ENCODE data around the gene IHH.

Gene IHH

GRCh38 chr2:219071131-219071816 lies 10.6 kb upstream of the IHH start:
- H3K27ac ChIP-seq (ENCODE audit: low read depth, low read length) = no peak overlapping the region
- no peak overlapping the region for H3K9ac ChIP-seq (ENCODE audit: low read length)
- H3K36me3 ChIP-seq (ENCODE audit: control insufficient read depth, insufficient read depth, low read length) = peaks cover 3% of the 10 kb centered on the region
- no peaks in the 10 kb centered on the region for H3K4me1 ChIP-seq (ENCODE audit: control insufficient read depth, insufficient read depth, low read length)
- H3K4me3 ChIP-seq (ENCODE audit: low read length) = no peak overlapping the region
- H3K27me3 ChIP-seq (ENCODE audit: control insufficient read depth, insufficient read depth, low read length) = no peaks in the 10 kb centered on the region

DNA sequence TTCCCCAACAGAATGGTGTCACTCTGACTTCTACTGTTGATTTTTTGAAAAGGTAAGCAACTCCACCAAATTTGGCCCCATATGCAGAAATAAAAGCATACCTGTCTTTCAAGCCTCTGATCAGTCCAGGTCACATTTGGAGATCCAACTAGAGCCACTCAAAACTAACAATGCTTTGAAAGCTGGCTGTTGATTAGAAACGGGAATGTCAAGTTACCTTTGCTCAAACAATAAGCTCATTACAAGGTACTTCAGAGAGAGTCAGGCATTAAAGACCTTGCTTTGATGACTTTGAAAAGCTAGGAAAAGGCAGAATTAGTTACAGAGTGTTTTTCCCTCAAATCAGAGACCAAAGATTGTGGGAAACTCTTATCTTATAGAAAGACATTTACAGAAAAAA lies 4.8 kb upstream of the IHH start:
- no peaks in the 10 kb centered on the region for H3K4me1 ChIP-seq (ENCODE audit: control insufficient read depth, insufficient read depth, low read length)
- no peak overlapping the region for H3K4me3 ChIP-seq (ENCODE audit: low read length)
- no peak overlapping the region for H3K9ac ChIP-seq (ENCODE audit: low read length)
- no peak overlapping the region for H3K27ac ChIP-seq (ENCODE audit: low read depth, low read length)
- H3K36me3 ChIP-seq (ENCODE audit: control insufficient read depth, insufficient read depth, low read length) = no peaks in the 10 kb centered on the region
- H3K27me3 ChIP-seq (ENCODE audit: control insufficient read depth, insufficient read depth, low read length) = peaks cover 5% of the 10 kb centered on the region

- peaks cover 12% of the 10 kb centered on the region for H3K4me1 ChIP-seq (ENCODE audit: control insufficient read depth, insufficient read depth, low read length)
- no peaks in the 10 kb centered on the region for H3K36me3 ChIP-seq (ENCODE audit: control insufficient read depth, insufficient read depth, low read length)
- no peak overlapping the region for H3K4me3 ChIP-seq (ENCODE audit: low read length)
- H3K9ac ChIP-seq (ENCODE audit: low read length) = no peak overlapping the region
- peaks cover 26% of the 10 kb centered on the region for H3K27me3 ChIP-seq (ENCODE audit: control insufficient read depth, insufficient read depth, low read length)
- H3K27ac ChIP-seq (ENCODE audit: low read depth, low read length) = no peak overlapping the region
These were observed 1.4 kb upstream of the IHH start for GRCh38 chr2:219062081-219062480.

- Histone ChIP-seq H3K27me3 (ENCODE audit: control insufficient read depth, insufficient read depth, low read length) (peaks cover 40% of the 10 kb centered on the region), H3K27ac (ENCODE audit: low read depth, low read length) (no peak overlapping the region), H3K9ac (ENCODE audit: low read length) (peak overlapping the region; percentile 43), H3K36me3 (ENCODE audit: control insufficient read depth, insufficient read depth, low read length) (peaks cover 2% of the 10 kb centered on the region), H3K4me3 (ENCODE audit: low read length) (peak overlapping the region; percentile 68), H3K4me1 (ENCODE audit: control insufficient read depth, insufficient read depth, low read length) (peaks cover 12% of the 10 kb centered on the region)
These were observed 717 bp downstream of the IHH start for GRCh38 chr2:219059725-219060682.

DNA sequence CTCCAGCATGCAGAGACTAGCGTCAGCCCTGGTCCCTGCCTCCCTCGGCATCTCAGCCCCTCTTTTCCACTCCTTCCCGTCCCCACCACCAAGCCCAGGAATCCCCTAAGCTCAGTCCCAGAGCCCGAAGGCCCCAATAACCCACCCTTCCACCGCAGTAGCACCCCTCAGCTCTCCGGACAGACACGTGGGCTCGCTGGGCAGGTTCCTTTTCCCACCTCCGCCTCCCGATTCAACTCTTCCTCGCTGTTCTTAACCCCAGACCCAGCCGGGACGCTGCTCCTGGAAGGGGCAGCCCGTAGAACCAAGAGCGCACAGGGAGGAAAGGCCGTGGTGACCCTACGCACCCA lies 1.4 kb downstream of the IHH start:
- Histone ChIP-seq H3K4me3 (ENCODE audit: low read length) (peak overlapping the region; percentile 68), H3K4me1 (ENCODE audit: control insufficient read depth, insufficient read depth, low read length) (peaks cover 12% of the 10 kb centered on the region), H3K27ac (ENCODE audit: low read depth, low read length) (no peak overlapping the region), H3K36me3 (ENCODE audit: control insufficient read depth, insufficient read depth, low read length) (peaks cover 6% of the 10 kb centered on the region), H3K27me3 (ENCODE audit: control insufficient read depth, insufficient read depth, low read length) (peaks cover 40% of the 10 kb centered on the region), H3K9ac (ENCODE audit: low read length) (peak overlapping the region; percentile 43)

DNA sequence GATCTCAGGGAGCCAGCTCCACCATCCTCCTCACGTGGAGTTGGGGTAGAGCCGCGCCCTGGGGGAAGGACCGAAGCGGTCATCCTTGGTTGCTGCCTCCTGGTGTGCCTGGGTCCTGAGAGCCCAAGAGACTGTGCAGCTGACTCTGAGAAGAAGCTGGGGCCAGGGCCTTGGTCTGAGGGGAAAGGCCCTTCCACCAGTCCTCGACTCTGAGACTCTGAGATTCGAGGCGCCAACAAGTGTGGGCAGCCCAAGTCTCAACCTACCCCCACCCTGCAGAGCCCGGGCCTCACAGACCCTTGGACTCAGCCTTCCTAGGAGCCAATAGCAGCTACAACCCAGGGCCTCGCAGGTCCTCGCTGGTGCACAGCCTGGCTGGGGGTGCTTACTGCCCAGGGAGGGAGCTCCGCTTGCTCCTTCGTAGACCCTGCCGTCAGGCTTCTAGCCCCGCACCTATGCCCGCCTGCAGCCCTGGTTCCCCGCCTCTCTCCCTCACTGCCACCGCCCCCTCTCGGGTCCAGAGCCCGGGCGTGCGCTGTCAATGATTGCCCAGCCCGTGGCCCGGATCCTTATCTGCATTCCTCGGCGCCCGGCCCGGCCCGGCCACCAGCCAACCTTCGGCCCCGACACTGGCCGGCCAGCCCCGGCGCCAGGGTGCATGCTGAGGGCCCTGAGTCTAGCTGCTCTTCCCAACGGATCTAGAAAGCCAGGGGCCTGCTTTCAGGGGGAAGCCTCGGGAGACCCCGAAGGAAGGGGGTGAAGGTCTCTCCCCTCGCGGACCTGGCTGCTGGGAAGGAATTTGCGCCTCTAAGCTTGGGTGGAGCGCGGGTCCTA lies 2.0 kb downstream of the IHH start:
- H3K27me3 ChIP-seq (ENCODE audit: control insufficient read depth, insufficient read depth, low read length) = peaks cover 40% of the 10 kb centered on the region
- H3K4me1 ChIP-seq (ENCODE audit: control insufficient read depth, insufficient read depth, low read length) = peaks cover 12% of the 10 kb centered on the region
- H3K4me3 ChIP-seq (ENCODE audit: low read length) = peak overlapping the region; percentile 68

DNA sequence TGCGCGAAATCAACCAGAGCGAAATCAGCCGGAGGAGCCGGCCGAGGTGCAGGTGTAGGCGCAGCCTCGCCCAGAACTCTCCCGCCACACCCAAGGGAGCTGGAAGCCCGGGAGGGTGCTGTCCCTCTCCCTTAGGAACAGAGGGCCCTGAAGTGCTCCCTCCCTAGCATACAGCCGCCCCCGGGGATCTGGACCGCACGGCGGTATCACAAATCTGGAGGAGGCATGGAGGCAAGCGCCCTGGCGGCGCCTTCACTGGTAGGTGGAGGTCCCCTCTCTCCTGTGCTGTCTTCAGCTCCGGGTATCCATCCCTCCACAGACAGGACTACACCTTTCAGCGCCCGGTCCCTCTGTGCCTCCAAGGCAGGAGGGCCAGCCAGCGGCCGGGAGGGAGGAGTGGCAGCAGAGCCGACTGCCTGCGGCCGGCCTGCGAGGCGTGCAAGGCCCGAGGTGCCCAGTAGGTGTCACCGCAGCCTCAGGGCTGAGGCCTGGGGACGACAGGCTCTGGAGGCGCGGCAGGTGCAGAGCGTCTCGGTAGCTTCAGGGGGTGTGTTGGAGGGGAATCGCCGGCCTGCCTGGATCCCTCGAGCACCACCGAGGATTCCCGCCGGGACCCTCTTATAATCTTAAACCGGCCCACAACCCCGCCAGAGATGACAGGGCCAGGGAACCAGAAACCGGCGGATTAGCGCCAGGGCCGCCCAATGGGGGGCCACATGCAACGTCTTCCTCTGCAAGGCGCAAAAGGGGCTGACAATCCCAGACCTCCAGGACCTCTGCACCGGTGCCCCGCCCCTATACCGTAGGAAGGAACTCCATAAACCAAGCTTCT lies 2.8 kb downstream of the IHH start:
- H3K4me3 ChIP-seq (ENCODE audit: low read length) = peak overlapping the region; percentile 68
- H3K27ac ChIP-seq (ENCODE audit: low read depth, low read length) = no peak overlapping the region
- H3K36me3 ChIP-seq (ENCODE audit: control insufficient read depth, insufficient read depth, low read length) = peaks cover 6% of the 10 kb centered on the region
- peaks cover 12% of the 10 kb centered on the region for H3K4me1 ChIP-seq (ENCODE audit: control insufficient read depth, insufficient read depth, low read length)
- H3K27me3 ChIP-seq (ENCODE audit: control insufficient read depth, insufficient read depth, low read length) = peaks cover 40% of the 10 kb centered on the region
- H3K9ac ChIP-seq (ENCODE audit: low read length) = no peak overlapping the region

More for the DNA sequence above, 2.0 kb downstream of the IHH start:
- H3K9ac ChIP-seq (ENCODE audit: low read length) = peak overlapping the region; percentile 43
- no peak overlapping the region for H3K27ac ChIP-seq (ENCODE audit: low read depth, low read length)
- peaks cover 6% of the 10 kb centered on the region for H3K36me3 ChIP-seq (ENCODE audit: control insufficient read depth, insufficient read depth, low read length)

DNA sequence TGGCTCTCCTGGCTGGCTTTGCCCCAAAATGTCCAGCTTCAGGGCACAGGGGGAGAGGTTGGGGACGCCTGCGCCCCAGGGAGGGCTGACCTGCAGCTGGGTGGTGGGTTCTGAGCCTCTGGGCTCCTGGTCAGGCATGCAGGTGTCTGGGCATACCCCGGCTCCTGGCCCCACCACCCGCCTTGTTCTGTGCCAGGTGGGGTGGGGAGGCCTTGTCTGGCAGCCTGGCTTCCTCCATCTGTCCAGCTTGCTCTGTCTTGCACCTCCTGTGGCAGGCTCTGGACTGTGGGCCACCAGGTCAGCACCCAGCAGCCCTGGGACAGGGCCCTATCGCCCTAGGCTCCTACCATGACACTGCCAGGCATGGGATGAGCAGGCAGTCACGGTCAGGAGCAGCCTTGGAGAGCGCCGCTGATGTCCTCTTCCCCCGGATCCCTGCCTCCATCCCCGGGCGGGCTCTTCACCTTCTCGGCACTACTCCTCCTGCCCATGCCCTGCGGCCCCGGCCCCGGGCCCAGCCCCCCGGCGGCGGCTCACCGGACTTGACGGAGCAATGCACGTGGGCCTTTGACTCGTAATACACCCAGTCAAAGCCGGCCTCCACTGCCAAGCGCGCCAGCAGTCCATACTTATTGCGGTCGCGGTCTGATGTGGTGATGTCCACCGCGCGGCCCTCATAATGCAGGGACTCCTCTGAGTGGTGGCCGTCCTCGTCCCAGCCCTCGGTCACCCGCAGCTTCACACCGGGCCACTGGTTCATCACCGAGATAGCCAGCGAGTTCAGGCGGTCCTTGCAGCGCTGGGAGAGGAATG lies 3.6 kb downstream of the IHH start:
- peaks cover 12% of the 10 kb centered on the region for H3K4me1 ChIP-seq (ENCODE audit: control insufficient read depth, insufficient read depth, low read length)
- no peak overlapping the region for H3K27ac ChIP-seq (ENCODE audit: low read depth, low read length)
- peak overlapping the region; percentile 68 for H3K4me3 ChIP-seq (ENCODE audit: low read length)
- H3K36me3 ChIP-seq (ENCODE audit: control insufficient read depth, insufficient read depth, low read length) = peaks cover 6% of the 10 kb centered on the region
- H3K9ac ChIP-seq (ENCODE audit: low read length) = no peak overlapping the region
- H3K27me3 ChIP-seq (ENCODE audit: control insufficient read depth, insufficient read depth, low read length) = peaks cover 38% of the 10 kb centered on the region

DNA sequence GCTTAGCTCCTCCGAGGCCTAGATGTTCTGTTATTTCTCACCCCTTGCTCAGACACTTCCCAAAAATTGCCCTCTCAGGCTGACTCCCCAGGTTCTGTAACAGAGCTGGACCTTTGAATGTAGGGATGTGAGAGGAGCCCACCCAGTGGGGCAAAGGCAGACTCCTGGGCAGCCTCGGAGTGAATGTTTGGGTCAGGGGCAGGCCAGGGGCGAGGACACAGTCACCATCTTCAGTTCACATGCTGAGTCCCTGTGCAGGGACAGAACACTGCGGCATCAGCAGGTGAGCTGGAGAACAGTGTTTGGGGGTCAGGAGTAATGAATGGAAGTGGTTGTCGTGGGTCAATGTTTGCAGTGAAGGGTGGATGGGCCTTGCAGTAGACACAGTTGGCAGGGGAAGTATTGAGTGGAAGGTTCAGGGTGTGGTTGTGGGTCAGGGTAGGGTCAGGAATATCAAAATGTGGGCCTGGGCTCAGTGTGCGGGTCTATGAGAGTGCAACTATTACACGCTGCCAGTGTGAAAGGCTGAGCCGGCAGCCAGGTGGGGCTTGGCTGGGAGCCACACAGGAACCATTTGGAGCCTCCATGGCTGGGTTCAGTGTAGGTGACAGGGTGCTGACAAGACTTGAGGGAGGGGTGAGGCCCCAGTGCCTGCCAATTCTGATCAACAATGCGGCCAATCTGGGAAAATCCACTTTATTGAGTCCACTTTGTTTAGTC lies 4.4 kb downstream of the IHH start:
- H3K27ac ChIP-seq (ENCODE audit: low read depth, low read length) = no peak overlapping the region
- peaks cover 38% of the 10 kb centered on the region for H3K27me3 ChIP-seq (ENCODE audit: control insufficient read depth, insufficient read depth, low read length)
- H3K36me3 ChIP-seq (ENCODE audit: control insufficient read depth, insufficient read depth, low read length) = peaks cover 6% of the 10 kb centered on the region
- H3K9ac ChIP-seq (ENCODE audit: low read length) = no peak overlapping the region
- peaks cover 12% of the 10 kb centered on the region for H3K4me1 ChIP-seq (ENCODE audit: control insufficient read depth, insufficient read depth, low read length)
- H3K4me3 ChIP-seq (ENCODE audit: low read length) = no peak overlapping the region

DNA sequence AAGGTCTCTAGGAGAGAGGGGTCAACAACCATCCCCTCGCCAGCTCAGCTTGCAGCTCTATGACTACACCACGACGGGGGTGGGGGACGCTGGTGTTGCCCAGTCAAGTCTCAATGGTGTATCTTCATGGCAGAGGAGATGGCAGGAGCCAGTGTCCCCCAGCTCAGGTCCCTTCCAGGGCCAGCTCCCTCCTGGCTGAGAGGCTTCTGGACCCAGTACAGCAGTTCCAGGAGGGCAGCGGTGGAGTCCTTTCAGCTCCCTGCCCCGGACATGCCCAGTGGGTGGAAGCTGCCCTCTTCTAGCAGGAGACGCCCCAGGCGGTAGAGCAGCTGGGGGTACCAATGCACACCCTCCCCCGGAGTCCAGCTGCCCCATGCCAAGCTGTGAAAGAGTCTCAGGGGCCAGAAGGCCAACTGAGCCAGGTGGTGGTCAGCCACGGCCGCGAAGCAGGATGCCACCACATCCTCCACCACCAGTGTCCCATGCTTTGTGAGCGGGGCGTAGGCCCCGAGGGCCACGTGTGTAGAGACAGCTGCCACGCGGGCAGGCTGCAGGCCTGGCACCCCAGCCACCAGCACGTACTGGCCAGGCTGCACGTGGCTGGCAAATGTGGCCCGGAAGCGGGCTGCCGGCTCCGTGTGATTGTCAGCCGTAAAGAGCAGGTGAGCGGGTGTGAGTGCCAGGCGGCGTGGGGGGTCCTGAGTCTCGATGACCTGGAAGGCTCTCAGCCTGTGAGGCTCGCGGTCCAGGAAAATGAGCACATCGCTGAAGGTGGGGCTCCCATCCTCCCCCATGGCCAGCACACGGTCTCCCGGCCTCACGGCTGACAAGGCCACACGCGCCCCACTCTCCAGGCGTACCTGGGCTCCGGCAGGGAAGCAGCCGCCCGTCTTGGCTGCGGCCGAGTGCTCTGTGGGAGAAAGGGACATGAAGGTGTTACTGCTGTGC lies 5.5 kb downstream of the IHH start:
- Histone ChIP-seq H3K9ac (ENCODE audit: low read length) (no peak overlapping the region), H3K27me3 (ENCODE audit: control insufficient read depth, insufficient read depth, low read length) (peaks cover 35% of the 10 kb centered on the region), H3K36me3 (ENCODE audit: control insufficient read depth, insufficient read depth, low read length) (peaks cover 6% of the 10 kb centered on the region), H3K27ac (ENCODE audit: low read depth, low read length) (no peak overlapping the region), H3K4me3 (ENCODE audit: low read length) (no peak overlapping the region), H3K4me1 (ENCODE audit: control insufficient read depth, insufficient read depth, low read length) (peaks cover 12% of the 10 kb centered on the region)

Measured in rectal smooth muscle tissue (tissue), 1 donor.